Neutrophil (primary cell): ENCODE data around the gene GPR68.
A peak's percentile ranks its signal among the peaks of the same experiment; 100 is the strongest.
"Not testable (repeated sequence)": the region's sequence is repeated elsewhere in the genome, so short reads cannot be mapped to it uniquely, and the experiment has no call there.

Experiments
- H3K27ac ChIP-seq: fragments of 200-600 bp; sonication (generic); 2 replicates; pipeline ENCODE4 v1.5.1; 2016; ENCODE audit warnings: mild to moderate bottlenecking, moderate library complexity
- H3K27me3 ChIP-seq: fragments of 200-600 bp; sonication (generic); 2 replicates; pipeline ENCODE4 v1.6.0; 2016; ENCODE audit warnings: mild to moderate bottlenecking
- H3K36me3 ChIP-seq: fragments of 200-600 bp; sonication (generic); 2 replicates; pipeline ENCODE4 v1.5.1; 2017
- H3K4me1 ChIP-seq, 2 experiments: fragments of 200-600 bp in 1 of 2; sonication (generic) in 1 of 2; 1 replicate in 1 of 2; 2 replicates in 1 of 2; pipeline versions ENCODE4 v1.5.1 to v1.6.1; 2013 to 2016; ENCODE audit warnings: low read depth in 1 of 2, low read length in 1 of 2, mild to moderate bottlenecking in 1 of 2, moderate library complexity in 1 of 2; ENCODE audit not compliant: control insufficient read depth in 1 of 2, insufficient read depth in 1 of 2
- H3K4me3 ChIP-seq, 2 experiments: fragments of 200-600 bp in 1 of 2; sonication (generic) in 1 of 2; 1 replicate in 1 of 2; 2 replicates in 1 of 2; pipeline ENCODE4 v1.5.1; 2013 to 2016; ENCODE audit warnings: low read depth in 1 of 2, low read length in 1 of 2, mild to moderate bottlenecking in 1 of 2, moderate library complexity in 1 of 2
- H3K9me3 ChIP-seq: fragments of 200-600 bp; sonication (generic); 2 replicates; pipeline ENCODE4 v1.5.1; 2016
- TF ChIP-seq, protein P1 (sequence below): fragments of 200-600 bp; sonication (generic); IDR thresholded peaks from 2 replicates; pipeline ENCODE4 v1.5.1; 2016; ENCODE audit warnings: antibody characterized with exemption

The GPR68 gene

DNA sequence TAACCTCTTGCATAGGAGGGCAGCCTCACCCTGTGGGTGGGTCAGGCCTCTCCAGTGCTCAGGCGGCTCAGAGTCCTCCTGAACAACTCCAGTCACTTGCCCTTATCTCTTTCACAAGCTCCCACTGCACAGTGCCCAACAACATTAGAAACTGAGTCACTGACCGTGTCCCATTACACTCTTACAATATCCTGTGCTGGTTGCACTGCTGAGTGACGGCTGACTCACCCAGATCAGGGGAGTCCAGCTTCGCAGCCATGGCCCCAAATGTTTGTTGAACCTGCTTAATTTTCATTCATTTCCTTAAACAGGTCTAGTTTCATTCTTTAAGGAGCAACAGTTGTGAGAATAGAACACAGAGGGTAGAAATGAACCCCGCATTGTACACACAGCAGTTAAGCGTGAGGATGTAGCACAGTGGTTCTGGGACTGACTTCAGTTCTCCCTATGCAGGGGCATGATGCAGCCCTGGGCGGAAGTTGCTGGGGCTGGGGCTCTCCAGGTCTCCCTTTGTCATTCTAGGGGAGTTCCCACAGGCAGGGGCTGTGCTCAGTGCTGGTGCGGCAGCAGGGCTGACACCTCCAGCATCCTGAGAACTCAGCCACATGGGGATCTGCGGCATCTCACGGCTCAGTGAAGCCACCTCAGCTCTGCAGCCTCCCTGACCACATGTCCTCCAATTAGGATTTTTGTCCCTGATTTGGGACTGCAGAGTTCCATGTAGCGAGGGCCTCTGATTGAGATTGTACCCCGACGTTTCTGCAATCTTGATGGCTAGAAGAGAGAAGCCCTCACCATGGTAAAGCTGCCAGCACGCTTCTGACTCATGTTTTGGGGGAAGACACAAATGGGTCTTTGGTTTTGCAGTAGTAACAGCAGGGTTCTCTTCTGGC, 16.1 kb downstream of the GPR68 start:
- no peaks in the 10 kb centered on the region for H3K27me3 ChIP-seq
- peaks cover 54% of the 10 kb centered on the region for H3K36me3 ChIP-seq
- peak overlapping the region; percentile 93 for H3K27ac ChIP-seq
- peaks cover 57 to 58% of the 10 kb centered on the region in 2 experiments for H3K4me1 ChIP-seq
- TF ChIP-seq, protein P1, sequence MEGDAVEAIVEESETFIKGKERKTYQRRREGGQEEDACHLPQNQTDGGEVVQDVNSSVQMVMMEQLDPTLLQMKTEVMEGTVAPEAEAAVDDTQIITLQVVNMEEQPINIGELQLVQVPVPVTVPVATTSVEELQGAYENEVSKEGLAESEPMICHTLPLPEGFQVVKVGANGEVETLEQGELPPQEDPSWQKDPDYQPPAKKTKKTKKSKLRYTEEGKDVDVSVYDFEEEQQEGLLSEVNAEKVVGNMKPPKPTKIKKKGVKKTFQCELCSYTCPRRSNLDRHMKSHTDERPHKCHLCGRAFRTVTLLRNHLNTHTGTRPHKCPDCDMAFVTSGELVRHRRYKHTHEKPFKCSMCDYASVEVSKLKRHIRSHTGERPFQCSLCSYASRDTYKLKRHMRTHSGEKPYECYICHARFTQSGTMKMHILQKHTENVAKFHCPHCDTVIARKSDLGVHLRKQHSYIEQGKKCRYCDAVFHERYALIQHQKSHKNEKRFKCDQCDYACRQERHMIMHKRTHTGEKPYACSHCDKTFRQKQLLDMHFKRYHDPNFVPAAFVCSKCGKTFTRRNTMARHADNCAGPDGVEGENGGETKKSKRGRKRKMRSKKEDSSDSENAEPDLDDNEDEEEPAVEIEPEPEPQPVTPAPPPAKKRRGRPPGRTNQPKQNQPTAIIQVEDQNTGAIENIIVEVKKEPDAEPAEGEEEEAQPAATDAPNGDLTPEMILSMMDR, result no peak
- no peaks in the 10 kb centered on the region for H3K9me3 ChIP-seq
- no peak overlapping the region for H3K4me3 ChIP-seq

DNA sequence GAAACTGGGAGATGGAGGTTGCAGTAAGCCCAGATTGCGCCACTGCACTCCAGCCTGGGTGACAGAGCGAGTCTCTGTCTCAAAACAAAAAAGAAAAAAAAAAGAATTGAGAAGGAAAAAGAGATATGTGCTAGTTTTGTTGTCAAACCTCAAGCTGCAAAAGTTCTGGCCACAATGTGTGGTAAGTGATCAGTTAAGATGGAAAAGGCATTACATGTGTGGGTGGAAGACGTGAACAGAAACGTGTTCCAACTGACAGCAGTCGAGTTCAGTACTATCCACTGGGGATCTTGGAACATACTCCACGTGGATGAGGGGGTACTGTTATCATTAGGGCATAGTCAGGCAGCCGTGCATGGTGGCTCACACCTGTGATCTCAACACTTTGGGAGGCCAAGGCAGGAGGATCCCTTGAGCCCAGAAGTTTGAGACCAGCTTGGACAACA, 17.3 kb downstream of the GPR68 start:
- peaks cover 63% of the 10 kb centered on the region for H3K36me3 ChIP-seq
- H3K4me3 ChIP-seq, result no peak overlapping the region
- TF ChIP-seq, protein P1, result no peak
- H3K9me3 ChIP-seq, result no peaks in the 10 kb centered on the region
- H3K27ac ChIP-seq, result no peak overlapping the region
- no peaks in the 10 kb centered on the region for H3K27me3 ChIP-seq
- H3K4me1 ChIP-seq, result peaks cover 48 to 50% of the 10 kb centered on the region in 2 experiments

DNA sequence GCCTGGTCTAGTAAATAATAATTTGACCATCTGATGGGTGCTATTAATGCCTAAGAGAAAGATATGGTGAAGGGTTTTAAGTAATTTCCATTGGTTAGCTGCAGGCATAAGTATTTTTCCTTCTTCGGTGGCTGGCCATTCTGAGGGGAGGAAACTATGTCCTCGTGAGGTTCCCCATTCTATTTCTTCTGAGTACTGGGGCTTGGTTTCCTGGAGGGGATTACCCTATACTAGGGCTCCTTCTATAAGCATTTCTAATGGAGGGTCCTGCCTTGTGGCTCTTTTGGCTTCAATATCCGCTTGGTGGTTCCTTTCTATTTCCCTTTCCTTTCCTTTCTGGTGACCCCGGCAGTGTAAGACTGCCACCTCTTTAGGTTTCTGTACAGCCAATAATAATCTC, 18.1 kb downstream of the GPR68 start:
- not testable (repeated sequence) for H3K4me3 ChIP-seq, H3K27ac ChIP-seq, H3K27me3 ChIP-seq, H3K9me3 ChIP-seq
- Histone ChIP-seq H3K36me3 (peaks cover 71% of the 10 kb centered on the region), H3K4me1 (peaks cover 40 to 42% of the 10 kb centered on the region in 2 experiments)

DNA sequence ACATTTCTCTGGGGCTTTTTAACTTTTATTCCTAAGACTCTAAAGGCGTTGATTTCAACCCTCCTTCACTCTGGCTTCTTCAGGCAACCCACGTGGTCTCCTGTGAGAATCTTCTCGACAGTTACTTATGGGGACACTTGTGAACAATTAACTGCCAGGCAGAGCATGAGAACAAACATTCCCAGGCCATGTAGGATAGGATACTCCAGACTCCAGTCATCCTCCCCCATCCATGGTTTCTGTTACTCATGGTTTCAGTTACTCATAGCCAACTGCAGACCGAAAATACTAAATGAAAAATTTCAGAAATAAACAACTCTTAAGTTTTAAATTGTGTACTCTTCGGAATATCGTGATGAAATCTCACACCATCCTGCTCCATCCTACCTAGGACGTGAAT, 19.5 kb downstream of the GPR68 start:
- H3K4me3 ChIP-seq, result no peak overlapping the region
- H3K9me3 ChIP-seq, result no peaks in the 10 kb centered on the region
- peaks cover 85% of the 10 kb centered on the region for H3K36me3 ChIP-seq
- TF ChIP-seq, protein P1, result no peak
- no peaks in the 10 kb centered on the region for H3K27me3 ChIP-seq
- peaks cover 26 to 29% of the 10 kb centered on the region in 2 experiments for H3K4me1 ChIP-seq
- no peak overlapping the region for H3K27ac ChIP-seq

DNA sequence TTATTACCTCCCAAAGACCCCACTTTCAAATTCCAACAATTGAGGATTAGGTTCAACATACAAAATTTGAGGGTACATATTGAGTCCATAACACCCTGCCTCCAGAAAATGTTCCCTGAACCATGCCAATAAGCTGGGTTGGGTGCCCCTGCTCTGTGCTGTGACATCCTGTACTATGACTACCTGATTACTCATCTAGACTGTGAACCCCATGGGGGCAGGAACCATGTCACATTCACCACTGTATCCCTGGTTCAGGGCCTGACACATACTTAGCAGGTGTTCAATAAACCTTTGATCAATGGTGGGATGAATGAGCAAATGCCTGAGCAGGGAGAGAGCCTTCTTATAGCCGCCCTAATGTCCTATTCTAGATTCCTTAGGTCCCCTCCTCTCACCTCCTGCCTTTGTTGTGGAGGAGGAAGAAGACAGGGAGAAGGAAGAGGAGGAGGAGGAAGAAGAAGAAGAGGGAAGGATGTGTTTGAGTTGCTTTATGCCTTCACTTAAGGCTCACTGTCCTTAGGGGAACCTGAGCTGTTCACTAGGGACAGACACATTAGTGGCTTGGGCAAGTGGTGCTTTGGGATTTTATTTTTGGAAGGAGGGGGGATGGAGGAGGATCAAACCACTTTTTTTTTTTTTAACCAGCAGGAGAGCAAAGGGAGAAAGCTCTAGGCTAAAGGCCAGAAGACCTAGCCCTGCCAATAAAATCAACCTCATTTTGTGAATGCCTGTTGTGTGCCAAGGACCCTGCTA, 21.3 kb downstream of the GPR68 start:
- peak overlapping the region; percentile 62 for H3K27ac ChIP-seq

More for the DNA sequence above, 21.3 kb downstream of the GPR68 start:
- H3K4me1 ChIP-seq, result peaks cover 10 to 11% of the 10 kb centered on the region in 2 experiments
- H3K4me3 ChIP-seq, result no peak overlapping the region
- peaks cover 90% of the 10 kb centered on the region for H3K36me3 ChIP-seq
- no peaks in the 10 kb centered on the region for H3K9me3 ChIP-seq
- no peaks in the 10 kb centered on the region for H3K27me3 ChIP-seq
- TF ChIP-seq, protein P1, result no peak
